SU-DHL-6 (cell line): Measurements from ENCODE around the gene MAD2L1.

ENCODE experiments used
- H2AFZ ChIP-seq: fragments of 200-600 bp; sonication (generic); 2 replicates; pipeline ENCODE4 v1.6.1; 2014; ENCODE audit warnings: low read depth, mild to moderate bottlenecking, moderate library complexity, mixed read lengths, antibody characterized with exemption, low read length; ENCODE audit not compliant: severe bottlenecking
- H3F3A ChIP-seq: fragments of 200-600 bp; shearing (Covaris generic); 2 replicates; pipeline ENCODE4 v1.6.0; 2016; ENCODE audit warnings: antibody characterized with exemption, mild to moderate bottlenecking; ENCODE audit not compliant: insufficient read depth
- H3K27ac ChIP-seq: fragments of 200-600 bp; sonication (generic); 2 replicates; pipeline ENCODE4 v1.5.1; 2016; ENCODE audit warnings: low read depth, mild to moderate bottlenecking, low read length, moderate library complexity, mixed read lengths
- H3K27me3 ChIP-seq: fragments of 200-600 bp; sonication (generic), shearing (Covaris generic); 2 replicates; pipeline ENCODE4 v1.6.0; 2014; ENCODE audit warnings: mild to moderate bottlenecking, low read length
- H3K36me3 ChIP-seq: fragments of 200-600 bp; sonication (generic); 2 replicates; pipeline ENCODE4 v1.6.1; 2014; ENCODE audit warnings: mild to moderate bottlenecking, low read length, mixed read lengths
- H3K4me2 ChIP-seq: fragments of 300-600, 200-600 bp; shearing (Covaris generic), sonication (generic); 2 replicates; pipeline ENCODE4 v1.6.0; 2014; ENCODE audit warnings: low read length, low read depth, mild to moderate bottlenecking; ENCODE audit not compliant: poor library complexity, severe bottlenecking
- H3K4me3 ChIP-seq: fragments of 200-600 bp; sonication (generic); 2 replicates; pipeline ENCODE4 v1.5.1; 2014; ENCODE audit warnings: antibody characterized with exemption, low read length, mild to moderate bottlenecking, mixed read lengths; ENCODE audit not compliant: insufficient read depth, poor library complexity, severe bottlenecking
- H3K79me2 ChIP-seq: fragments of 200-600 bp; sonication (generic); 2 replicates; pipeline ENCODE4 v1.6.1; 2014; ENCODE audit warnings: mild to moderate bottlenecking, low read length, moderate library complexity; ENCODE audit not compliant: insufficient read depth
- H3K9ac ChIP-seq: fragments of 200-600 bp; sonication (generic); 2 replicates; pipeline ENCODE4 v1.7.0; 2014; ENCODE audit warnings: mild to moderate bottlenecking, low read length
- H3K9me2 ChIP-seq: fragments of 200-600 bp; sonication (generic); replicated peaks from 2 replicates; pipeline ENCODE4 v1.6.1; 2014; ENCODE audit warnings: low read length; ENCODE audit not compliant: insufficient read depth
- H3K9me3 ChIP-seq: fragments of 200-600 bp; sonication (generic); 2 replicates; pipeline ENCODE4 v1.6.1; 2014; ENCODE audit warnings: low read length, mixed read lengths; ENCODE audit not compliant: insufficient read depth
- H4K20me1 ChIP-seq: fragments of 200-600 bp; sonication (generic); 2 replicates; pipeline ENCODE4 v1.6.1; 2014; ENCODE audit warnings: low read depth, mild to moderate bottlenecking, antibody characterized with exemption, low read length, moderate library complexity, mixed read lengths
- EZH2phosphoT487 ChIP-seq: fragments of 200-600 bp; sonication (generic), shearing (Covaris generic); conservative IDR thresholded peaks from 2 replicates; pipeline ENCODE4 v1.6.1; 2018; ENCODE audit warnings: mild to moderate bottlenecking, antibody characterized with exemption, low read length, moderate library complexity, mixed read lengths
- TF ChIP-seq, protein P1 (sequence below): fragments of 200-600 bp; sonication (generic); IDR thresholded peaks from one replicate; pipeline ENCODE4 v1.5.1; 2017; ENCODE audit warnings: antibody characterized with exemption, mild to moderate bottlenecking, low read length, moderate library complexity; ENCODE audit not compliant: insufficient read depth, poor library complexity, severe bottlenecking

Gene MAD2L1

DNA sequence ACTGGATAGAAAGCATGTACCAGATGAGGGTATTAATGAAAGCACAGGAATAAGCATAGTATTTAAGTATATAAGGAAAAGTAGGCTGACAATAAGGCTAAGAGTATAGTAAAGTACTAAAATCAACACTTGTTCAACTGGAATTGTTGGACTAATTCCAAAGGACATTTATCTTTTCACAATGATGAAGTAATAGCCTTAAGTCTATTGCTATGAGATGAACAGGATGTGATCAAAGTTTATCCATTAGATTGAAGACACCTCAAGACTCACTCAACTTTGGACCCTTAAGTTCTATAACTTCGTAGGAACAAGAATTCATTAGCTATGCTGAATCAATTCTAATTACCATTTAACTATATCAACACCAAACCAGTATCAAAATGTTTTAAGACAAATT, 7.6 kb downstream of the MAD2L1 start:
- H3K4me3 ChIP-seq, result no peak overlapping the region
- H3K36me3 ChIP-seq, result peaks cover 20% of the 10 kb centered on the region; the same call in 1 of the 2 replicates

DNA sequence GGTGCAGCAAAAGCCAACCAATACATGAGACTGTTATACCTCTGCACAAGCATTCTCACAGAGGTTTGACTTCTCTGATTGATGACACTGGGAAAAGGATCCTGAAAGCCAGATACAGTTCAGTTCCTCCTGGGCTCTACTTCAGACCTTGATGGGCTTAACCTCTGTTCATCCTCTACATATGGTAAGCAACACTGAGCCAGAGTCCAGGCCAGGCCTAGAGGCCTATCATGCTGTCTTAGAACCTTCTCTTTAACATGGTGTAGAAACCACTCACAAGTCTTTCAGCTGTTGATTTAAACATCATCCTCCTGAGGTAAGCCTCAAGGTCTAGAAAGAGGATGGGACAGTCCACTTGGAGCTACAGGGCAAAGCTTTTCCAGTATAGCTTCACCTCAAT, 9.2 kb downstream of the MAD2L1 start:
- H3K9me2 ChIP-seq, result no peaks in the 10 kb centered on the region
- no peaks in the 10 kb centered on the region for H3K27me3 ChIP-seq
- peaks cover 3% of the 10 kb centered on the region; the same call in 1 of the 2 replicates for H3F3A ChIP-seq
- peaks cover 17% of the 10 kb centered on the region; the same call in 1 of the 2 replicates for H3K36me3 ChIP-seq
- no peak overlapping the region for H2AFZ ChIP-seq
- H3K27ac ChIP-seq, result no peak overlapping the region
- no peak overlapping the region for H3K4me3 ChIP-seq
- TF ChIP-seq, protein P1, sequence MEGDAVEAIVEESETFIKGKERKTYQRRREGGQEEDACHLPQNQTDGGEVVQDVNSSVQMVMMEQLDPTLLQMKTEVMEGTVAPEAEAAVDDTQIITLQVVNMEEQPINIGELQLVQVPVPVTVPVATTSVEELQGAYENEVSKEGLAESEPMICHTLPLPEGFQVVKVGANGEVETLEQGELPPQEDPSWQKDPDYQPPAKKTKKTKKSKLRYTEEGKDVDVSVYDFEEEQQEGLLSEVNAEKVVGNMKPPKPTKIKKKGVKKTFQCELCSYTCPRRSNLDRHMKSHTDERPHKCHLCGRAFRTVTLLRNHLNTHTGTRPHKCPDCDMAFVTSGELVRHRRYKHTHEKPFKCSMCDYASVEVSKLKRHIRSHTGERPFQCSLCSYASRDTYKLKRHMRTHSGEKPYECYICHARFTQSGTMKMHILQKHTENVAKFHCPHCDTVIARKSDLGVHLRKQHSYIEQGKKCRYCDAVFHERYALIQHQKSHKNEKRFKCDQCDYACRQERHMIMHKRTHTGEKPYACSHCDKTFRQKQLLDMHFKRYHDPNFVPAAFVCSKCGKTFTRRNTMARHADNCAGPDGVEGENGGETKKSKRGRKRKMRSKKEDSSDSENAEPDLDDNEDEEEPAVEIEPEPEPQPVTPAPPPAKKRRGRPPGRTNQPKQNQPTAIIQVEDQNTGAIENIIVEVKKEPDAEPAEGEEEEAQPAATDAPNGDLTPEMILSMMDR, result no peak
- TF ChIP-seq EZH2phosphoT487, result no peak
- H3K9me3 ChIP-seq, result no peaks in the 10 kb centered on the region
- H3K9ac ChIP-seq, result no peak overlapping the region
- no peak overlapping the region for H3K4me2 ChIP-seq
- H4K20me1 ChIP-seq, result no peaks in the 10 kb centered on the region
- peaks cover 12% of the 10 kb centered on the region; the same call in 1 of the 2 replicates for H3K79me2 ChIP-seq

More for the DNA sequence above, 7.6 kb downstream of the MAD2L1 start:
- Histone ChIP-seq H3K9me3 (no peaks in the 10 kb centered on the region), H3K27ac (no peak overlapping the region), H3K27me3 (no peaks in the 10 kb centered on the region), H3K79me2 (peaks cover 28% of the 10 kb centered on the region), H4K20me1 (no peaks in the 10 kb centered on the region), H2AFZ (no peak overlapping the region), H3K9ac (no peak overlapping the region), H3K9me2 (no peaks in the 10 kb centered on the region), H3F3A (peaks cover 1% of the 10 kb centered on the region; the same call in 1 of the 2 replicates), H3K4me2 (no peak overlapping the region)
- no peak for TF ChIP-seq EZH2phosphoT487
- TF ChIP-seq, protein P1, result no peak

DNA sequence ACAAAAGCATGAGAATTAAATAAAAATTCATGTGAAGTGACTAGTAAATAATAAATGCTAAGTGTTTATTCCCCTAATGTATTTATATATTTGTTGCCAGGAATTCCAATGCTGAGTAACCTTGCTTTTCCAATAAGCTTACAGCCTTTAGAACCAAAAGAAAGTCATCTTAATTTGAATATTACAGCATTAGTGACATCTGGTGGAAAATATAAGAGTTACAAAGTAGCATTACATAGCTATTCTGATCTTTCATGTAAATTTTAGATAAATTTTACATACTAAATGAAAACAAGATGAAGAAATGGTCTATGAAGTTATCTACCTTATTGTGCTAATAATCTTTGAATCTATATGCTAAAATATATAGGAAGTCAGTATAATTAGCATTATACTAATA, 10.4 kb downstream of the MAD2L1 start:
- Histone ChIP-seq H3K79me2 (0 out of 2 replicates have a peak, but pooled peaks cover 5% of the 10 kb centered on the region), H3F3A (peaks cover 3% of the 10 kb centered on the region; the same call in 1 of the 2 replicates), H3K4me2 (no peak overlapping the region), H2AFZ (no peak overlapping the region), H3K4me3 (no peak overlapping the region), H4K20me1 (no peaks in the 10 kb centered on the region), H3K9me2 (no peaks in the 10 kb centered on the region), H3K36me3 (peaks cover 16% of the 10 kb centered on the region; the same call in 1 of the 2 replicates), H3K9me3 (no peaks in the 10 kb centered on the region), H3K27me3 (no peaks in the 10 kb centered on the region), H3K27ac (no peak overlapping the region), H3K9ac (no peak overlapping the region)
- no peak for TF ChIP-seq EZH2phosphoT487
- TF ChIP-seq, protein P1, result no peak
